Measurements from ENCODE around the gene HACL1. TPM values are rescaled to one million over a fixed set of nuclear protein-coding genes. Genes with fewer than 3 reads are reported as not detected.
"Not testable (repeated sequence)": the region's sequence is repeated elsewhere in the genome, so short reads cannot be mapped to it uniquely, and the experiment has no call there.

HACL1 gene
- total RNA-seq, 1 experiment from 2014 or later: 7.9 TPM

DNA sequence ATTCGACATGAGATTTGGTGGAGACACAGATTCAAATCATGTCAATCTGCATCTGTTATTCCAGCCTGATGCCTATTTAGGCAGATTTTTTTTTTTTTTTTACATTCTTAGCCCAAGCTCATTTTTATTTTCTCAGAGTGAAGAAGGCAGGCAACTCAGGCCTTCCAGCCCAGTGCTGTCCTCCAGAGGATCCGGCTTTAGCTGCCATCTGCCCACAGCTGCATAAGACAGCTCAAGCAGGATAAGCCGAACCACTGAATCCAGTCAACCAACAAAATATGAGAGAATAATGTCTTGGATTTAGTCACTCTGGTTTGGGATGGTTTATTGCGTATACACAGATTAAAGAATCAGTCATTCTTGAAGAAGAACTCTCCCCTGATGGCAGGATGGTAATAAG lies 60.0 kb downstream of the HACL1 start:
- no peak for DNase-seq (ENCODE audit: low read depth)
- in situ Hi-C loops (cut with HindIII; ENCODE audit: low pct_unique_long_range_greater_than_20kb, low sequenced_read_pairs): no loop called here

DNA sequence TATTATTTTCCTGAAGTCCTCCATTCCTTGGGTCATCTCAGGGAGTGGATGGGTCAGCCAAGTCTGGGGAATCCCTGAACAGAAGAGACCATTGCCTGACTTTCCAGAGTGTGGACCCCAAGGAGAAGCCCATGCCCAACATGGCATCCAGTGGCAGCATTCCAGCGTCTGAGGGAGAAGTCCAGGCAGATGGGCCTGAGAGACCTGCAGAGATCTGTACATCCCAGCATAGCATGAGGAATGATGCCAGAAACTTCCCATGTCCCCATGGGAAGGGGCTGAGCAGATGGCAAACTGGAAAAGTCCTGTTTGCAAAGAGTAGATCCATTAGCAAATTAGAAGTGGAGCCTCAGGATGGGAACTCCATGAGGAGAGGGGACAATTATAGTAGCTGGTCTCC lies 62.3 kb downstream of the HACL1 start:
- in situ Hi-C loops (cut with HindIII; ENCODE audit: low pct_unique_long_range_greater_than_20kb, low sequenced_read_pairs): no loop called here
- DNase-seq (ENCODE audit: low read depth): no peak

DNA sequence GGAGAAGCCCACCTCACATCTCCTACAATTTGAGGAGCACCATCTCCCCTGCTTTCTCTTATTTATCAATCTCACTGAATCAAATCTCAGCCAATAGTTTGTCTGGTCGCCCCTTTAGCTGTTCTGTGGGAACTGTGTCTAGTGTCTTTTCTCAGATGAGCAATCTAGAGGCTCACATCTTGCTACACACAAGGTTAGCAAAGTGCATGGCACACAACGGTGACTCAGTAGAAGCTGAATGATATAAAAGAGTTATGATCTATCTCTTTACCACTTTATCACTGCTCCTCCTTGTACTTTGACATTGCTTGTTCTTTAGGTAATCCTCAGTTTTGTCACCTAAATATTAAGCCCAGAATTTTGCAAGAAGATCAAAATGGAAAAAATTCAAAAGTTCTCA lies 63.0 kb downstream of the HACL1 start:
- in situ Hi-C loops (cut with HindIII; ENCODE audit: low pct_unique_long_range_greater_than_20kb, low sequenced_read_pairs): no loop called here
- DNase-seq (ENCODE audit: low read depth): no peak

DNA sequence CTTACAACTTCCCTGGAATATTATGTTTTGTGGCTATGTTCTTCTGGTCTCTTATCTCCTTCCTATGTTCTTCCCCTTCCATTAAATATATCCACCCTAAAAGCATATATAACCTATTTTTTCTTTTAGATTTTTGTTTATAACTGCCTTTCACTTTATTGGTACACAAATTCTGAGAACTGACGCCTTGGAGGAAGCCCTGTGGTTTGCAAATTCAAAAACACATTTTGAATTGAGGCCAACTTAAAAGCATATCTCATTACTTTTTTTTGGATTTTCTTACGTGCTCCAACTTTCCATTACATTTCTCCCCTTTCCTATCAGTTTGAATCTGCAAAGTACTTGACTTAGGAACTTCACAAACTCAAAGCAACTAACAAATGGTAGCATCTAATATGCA lies 64.5 kb downstream of the HACL1 start:
- in situ Hi-C loops (cut with HindIII; ENCODE audit: low pct_unique_long_range_greater_than_20kb, low sequenced_read_pairs): no loop called here
- DNase-seq (ENCODE audit: low read depth): no peak

DNA sequence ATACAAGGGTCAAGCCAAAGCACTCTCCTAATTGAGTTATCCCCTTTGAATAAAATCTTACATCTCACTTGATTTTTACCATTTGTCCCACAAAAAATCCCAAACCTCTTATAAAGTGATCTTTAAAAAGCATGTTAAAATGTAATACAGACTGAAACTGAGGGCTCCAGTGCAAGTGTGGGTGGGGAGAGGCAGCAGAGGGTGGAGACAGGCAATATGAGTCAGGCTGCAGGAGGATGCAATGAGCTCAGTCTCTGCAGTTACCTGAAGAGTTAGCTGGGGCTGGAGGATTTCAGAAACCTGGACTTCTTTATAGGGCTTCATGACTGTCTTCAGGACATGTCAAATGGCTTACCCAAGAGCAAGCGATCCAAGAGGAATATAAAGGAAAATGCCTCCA lies 65.6 kb downstream of the HACL1 start:
- DNase-seq (ENCODE audit: low read depth): no peak
- in situ Hi-C loops (cut with HindIII; ENCODE audit: low pct_unique_long_range_greater_than_20kb, low sequenced_read_pairs): no loop called here

DNA sequence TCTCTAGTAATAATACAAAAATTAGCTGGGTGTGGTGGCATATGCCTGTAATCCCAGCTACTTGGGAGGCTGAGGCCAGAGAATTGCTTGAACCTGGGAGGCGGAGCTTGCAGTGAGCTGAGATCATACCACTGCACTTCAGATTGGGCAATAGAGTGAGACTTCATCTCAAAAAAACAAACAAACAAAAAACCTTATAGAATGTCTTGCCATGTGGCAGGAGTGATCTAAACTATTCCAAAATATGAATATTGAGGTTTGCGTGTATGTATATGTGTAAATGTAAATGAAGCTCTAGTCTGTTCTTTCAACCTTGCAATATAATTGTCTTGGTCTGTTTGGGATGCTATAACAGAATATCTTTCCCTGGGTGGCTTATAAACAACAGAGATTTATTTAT lies 68.8 kb downstream of the HACL1 start:
- in situ Hi-C loops (cut with HindIII; ENCODE audit: low pct_unique_long_range_greater_than_20kb, low sequenced_read_pairs); DNase-seq (ENCODE audit: low read depth): not testable (repeated sequence)

DNA sequence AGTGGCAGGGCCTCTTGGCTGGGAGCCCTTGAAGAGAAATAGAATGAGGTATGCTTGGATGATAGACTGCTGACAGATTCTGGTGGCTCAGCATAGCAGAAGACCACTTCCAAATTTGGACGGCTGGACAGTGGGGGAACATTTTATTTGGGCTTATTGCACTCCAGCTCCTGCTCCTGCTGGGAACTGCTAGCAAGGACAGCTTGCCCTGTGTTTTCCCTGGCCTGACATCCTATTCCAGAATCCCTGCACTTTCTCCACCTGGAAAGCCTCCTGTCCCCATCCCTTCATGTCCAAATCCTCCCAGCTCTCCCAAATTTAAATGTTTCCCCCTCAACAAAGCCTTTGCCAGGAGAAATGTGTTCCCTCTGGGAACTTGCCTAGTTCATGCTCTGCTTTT lies 70.0 kb downstream of the HACL1 start:
- in situ Hi-C loops (cut with HindIII; ENCODE audit: low pct_unique_long_range_greater_than_20kb, low sequenced_read_pairs): no loop called here
- no peak for DNase-seq (ENCODE audit: low read depth)

DNA sequence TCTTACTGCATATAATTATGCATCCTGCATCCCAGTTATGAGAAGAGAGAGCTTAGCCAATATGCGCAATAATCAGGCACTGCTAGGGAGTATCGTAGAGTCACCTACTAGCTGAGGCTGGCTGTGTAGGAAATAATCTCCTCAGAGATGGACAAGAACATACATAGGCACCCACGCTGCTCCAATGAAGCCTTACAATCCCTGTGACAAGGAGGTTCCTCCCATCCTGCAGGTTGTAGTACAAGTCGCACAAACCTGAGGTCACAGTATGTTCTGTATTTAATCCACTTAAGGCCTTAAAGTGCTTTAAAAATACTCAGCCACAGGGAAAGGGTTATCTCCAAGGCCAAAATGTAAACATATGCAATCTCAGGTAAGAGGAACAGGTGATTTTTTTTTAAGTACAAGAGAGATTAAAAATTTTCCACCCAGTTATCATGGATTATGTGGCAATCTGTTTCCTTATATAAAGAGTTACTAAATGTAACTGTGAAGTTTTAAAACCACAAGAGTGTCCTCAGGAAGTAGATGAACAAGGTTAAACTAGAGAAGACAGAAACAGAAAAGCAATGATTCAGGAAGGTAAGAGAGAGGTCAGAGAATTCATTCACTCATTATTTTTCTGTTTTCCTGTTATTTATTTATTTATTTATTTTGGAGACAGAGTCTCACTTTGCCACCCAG lies 72.4 kb downstream of the HACL1 start:
- no peak for DNase-seq (ENCODE audit: low read depth)
- in situ Hi-C loops (cut with HindIII; ENCODE audit: low pct_unique_long_range_greater_than_20kb, low sequenced_read_pairs): no loop called here

DNA sequence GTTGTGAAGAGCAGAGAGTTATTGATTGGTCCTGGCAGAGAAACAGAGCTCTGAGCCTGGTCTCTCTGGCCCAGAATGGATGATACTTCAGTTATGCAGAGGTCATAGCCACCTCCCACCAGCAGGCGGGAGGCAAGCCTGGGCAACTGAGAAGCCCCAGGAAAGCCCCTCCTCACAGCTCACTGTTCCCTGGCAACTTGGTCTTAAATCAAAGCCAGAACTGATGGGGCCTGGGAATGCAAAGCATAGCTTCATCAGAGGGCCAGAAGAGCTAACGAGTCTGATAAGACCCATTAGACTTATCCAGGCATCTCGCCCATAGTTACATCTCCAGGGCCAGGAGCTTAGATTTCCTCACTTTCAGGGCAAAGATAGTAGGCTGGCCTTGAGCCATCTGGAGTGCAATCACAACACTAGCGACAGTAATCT lies 74.3 kb downstream of the HACL1 start:
- in situ Hi-C loops (cut with HindIII; ENCODE audit: low pct_unique_long_range_greater_than_20kb, low sequenced_read_pairs): no loop called here
- DNase-seq (ENCODE audit: low read depth): no peak

DNA sequence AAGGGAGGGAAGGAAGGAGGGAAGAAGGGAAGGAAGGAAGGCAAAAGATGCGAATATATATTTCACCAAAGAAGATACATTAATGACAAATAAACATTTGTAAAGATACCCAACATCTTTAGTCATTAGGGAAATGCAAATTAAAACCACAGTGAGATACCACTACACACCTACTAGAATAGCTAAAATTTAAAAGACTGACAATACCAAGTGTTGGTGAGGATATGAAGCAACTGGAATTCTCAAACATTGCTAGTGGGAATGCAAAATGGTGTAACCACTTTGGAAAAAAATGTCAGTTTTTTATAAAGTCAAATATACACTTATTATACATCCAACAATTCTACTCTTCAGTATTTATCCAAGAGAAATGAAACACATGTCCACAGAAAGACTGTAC lies 75.6 kb downstream of the HACL1 start:
- in situ Hi-C loops (cut with HindIII; ENCODE audit: low pct_unique_long_range_greater_than_20kb, low sequenced_read_pairs): no loop called here

DNA sequence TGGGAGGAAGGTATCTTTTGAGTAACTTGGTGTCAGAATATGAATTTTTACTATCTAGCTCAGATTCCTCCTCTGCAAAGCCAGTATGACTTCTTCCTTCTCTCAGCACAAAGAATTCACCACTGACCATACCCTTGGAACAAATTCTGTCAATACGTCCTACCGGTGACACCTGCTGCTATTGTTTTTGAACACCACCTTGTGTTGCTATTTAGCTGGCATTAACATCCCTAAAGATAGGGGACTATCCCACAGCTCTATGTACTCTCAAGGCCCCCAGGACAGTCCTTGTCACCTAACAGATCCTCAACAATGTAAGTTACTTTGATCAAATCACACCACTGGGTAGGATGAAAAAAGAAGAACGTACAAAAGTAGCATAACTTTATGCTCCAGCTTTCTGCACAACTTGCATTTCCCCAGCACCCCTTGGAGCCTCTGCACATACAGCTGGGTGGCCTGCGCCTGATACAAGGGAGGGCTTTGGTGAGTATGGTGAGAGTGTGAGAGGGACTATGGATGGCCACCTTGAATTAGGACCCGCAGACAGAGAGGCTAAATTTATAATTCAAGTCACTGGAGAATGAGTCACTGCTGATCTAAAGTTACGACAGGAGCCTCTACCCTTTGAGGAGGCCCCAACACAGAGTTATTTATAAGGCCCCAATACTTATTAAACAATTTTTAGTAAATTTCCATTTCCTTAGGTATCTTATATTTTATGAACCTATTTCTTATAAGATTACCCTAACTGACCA lies 77.5 kb downstream of the HACL1 start:
- no peak for DNase-seq (ENCODE audit: low read depth)
- in situ Hi-C loops (cut with HindIII; ENCODE audit: low pct_unique_long_range_greater_than_20kb, low sequenced_read_pairs): no loop called here

More for the DNA sequence above, 75.6 kb downstream of the HACL1 start:
- no peak for DNase-seq (ENCODE audit: low read depth)

DNA sequence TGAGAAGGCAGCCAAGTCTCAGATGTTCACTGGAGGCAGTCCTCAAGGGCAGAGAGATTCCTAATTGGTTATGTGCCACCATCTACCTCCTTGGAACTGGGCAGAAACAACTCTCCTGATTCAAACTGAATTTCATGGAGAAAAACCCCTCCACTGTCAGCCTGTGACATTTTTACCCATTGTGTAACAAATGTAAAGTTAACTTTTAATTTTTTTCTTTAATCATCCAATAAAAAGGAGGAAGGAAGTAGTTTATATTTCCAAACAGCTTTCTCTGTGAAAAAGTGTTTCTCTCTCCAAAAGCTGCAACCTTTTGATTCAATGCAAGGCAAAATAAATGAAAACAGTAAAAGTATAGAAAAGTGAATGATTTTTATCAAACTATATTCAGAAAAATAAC lies 79.4 kb downstream of the HACL1 start:
- in situ Hi-C loops (cut with HindIII; ENCODE audit: low pct_unique_long_range_greater_than_20kb, low sequenced_read_pairs): no loop called here
- DNase-seq (ENCODE audit: low read depth): no peak

DNA sequence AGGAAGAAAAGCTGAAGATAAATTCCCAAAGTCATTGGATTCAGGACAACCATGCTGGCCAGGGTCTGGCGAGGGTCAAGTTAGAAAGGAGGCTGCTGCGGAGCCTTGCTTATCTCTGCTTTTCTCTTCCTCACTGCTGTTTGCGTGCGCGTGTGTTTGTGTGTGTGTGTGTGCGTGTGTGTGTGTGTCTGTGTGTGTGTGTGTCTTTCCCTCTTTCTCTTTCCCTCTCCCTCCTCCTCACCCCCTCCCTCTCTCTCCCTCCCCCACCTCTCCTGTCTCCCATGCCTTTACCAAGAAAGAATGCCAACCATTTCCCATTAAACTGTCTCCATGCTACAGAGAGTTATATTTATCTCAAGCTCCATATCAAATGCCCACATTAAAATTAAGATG lies 79.8 kb downstream of the HACL1 start, which contains the start of gene COLQ:
TSS of gene COLQ (minus strand) at position 134 of the 393 bp plus-strand sequence. CDS start at position 53, 81 bp downstream.
- DNase-seq (ENCODE audit: low read depth): no peak
- in situ Hi-C loops (cut with HindIII; ENCODE audit: low pct_unique_long_range_greater_than_20kb, low sequenced_read_pairs): no loop called here

DNA sequence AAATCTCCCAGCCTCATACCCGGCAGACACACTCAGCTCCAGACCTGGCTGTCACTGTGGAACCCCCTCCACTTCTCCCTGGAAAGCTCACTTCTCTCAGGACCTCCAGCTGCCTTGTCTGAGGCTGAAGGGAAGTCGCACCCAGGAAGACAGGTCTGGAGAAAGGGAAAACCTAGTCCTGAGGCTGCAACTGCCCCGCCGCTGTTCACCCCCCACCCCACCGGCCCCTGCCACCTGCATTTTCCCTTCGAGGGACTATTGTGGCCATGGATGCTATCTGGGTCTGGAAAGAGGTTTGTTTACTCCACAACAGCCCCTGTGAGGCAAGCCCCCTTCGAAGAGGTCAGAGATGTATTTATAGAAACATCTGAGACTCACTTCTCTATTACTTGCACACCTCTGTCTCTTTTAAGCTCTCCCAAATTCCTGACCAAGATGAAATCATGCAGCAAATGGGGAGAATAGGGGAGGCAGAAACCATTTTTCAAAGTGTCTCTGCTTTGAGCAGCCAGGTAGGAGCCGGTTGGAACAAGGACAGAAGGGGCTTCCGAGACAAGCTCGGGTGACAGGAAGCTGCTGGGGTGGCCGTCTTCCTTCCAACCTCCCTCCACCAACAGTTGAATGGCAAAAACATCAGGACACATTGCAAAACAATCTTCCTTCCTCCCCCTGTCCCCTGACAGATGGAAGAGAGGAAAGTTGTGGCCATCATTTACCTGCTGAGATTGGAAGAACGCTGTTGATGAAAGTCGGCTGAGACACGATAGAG lies 80.4 kb downstream of the HACL1 start:
- in situ Hi-C loops (cut with HindIII; ENCODE audit: low pct_unique_long_range_greater_than_20kb, low sequenced_read_pairs): no loop called here
- no peak for DNase-seq (ENCODE audit: low read depth)

DNA sequence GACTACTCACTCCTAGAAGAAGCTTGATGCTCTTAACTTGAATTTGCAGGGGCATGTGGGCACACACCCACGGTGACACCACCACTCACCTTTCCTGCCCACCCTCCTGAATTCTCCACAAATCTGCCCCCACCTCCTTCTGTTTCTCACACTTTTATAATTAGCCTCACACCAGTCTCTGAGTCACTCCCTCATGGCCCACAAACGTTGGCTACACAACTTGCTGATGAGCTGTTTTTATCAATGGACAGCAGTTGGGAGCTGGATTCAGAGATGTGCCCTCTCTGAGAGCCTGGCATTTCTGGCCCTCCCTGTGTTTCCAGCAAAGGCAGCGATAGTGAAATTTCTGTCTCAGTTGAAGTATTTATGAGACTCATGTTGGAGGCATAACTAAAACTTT lies 81.2 kb downstream of the HACL1 start:
- in situ Hi-C loops (cut with HindIII; ENCODE audit: low pct_unique_long_range_greater_than_20kb, low sequenced_read_pairs): no loop called here
- DNase-seq (ENCODE audit: low read depth): no peak

DNA sequence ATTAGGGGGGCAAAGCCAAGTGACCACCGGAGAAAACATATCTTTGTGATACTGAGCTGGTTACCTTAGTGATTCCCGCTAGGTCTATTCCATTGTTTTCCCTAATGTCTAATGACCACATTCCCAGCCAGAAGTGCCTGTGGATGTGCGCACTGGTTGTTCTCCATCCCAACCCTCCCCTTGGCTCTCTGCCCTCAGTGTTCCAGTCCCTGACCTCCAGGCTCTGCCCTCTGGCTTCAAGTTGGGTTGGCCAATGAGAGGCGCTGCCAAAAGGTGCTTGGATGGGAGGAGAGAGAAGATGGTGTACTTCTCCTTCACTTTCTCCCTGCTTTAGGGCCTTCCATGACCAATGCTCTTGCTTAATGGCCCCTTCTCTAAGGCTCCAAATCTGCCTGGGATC lies 82.3 kb downstream of the HACL1 start:
- DNase-seq (ENCODE audit: low read depth): no peak
- in situ Hi-C loops (cut with HindIII; ENCODE audit: low pct_unique_long_range_greater_than_20kb, low sequenced_read_pairs): no loop called here

DNA sequence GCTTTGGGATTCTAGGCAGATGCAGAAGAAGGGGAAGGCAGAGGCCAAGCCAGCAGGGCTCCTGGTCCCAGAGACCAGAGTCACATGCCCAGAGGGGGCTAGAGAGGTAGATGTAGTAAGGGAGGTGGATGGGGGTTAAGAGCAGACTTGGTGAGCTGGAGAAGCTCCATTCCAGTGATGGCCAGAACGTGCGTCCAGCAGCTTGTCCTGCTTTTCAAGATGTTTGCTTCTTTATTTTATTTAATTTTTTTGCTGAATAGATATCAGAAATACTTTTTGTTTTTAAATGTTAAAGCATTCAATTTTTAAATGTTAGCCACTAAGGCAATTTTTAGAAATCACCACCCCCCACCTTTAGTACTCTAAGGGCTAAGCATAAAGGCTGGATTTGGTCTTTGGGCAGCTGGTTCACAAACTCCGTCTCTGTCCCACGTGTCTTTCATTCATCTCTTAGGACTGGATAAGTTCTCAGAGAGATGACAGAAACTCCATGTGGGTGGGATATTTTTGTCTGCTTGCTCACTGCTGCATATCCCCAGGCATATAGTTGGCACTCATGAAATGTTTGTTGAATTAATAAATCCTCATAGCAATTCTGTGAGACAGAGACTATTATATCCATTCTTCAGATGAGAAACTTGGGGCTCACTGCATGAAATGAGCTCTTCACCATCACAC lies 86.6 kb downstream of the HACL1 start:
- no peak for DNase-seq (ENCODE audit: low read depth)
- in situ Hi-C loops (cut with HindIII; ENCODE audit: low pct_unique_long_range_greater_than_20kb, low sequenced_read_pairs): no loop called here

DNA sequence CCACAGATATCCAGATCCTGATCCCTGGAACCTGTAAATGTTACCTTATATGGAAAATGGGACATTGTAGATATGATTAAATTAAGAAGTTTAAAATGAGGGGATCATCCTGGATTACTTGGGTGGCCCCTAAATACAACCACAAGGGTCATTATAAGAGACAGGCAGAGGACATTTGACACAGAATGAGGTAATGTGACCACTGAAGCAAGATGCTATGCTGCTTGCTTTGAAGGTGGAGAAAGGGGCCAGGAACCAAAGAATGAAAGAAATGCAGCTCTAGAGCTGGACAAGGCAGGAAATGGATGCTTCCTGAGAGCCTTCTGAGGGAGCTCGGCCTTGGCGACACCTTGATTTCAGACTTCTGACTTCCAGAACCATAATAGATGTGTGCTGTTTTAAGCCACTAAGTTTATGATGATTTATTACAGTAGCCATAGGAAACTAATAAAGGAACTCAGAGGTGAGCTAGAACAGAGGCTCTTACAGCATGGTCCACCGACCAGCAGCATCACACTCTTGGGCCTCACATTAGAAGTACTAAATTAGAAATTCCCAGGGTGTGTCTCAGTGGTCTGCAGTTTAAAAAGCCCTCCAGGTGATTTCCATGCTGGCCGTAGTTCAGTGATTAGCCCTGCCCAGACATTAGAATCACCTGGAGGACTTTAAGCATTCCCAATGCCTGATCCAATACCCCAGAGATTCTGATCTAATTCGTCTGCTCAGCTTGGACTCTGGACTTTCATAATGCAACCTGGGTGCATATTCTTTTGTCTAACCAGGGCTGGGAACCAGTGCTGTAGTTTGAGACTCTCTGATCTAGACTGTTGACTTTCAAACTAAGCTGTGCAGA lies 87.3 kb downstream of the HACL1 start:
- DNase-seq (ENCODE audit: low read depth): no peak
- in situ Hi-C loops (cut with HindIII; ENCODE audit: low pct_unique_long_range_greater_than_20kb, low sequenced_read_pairs): no loop called here

All from Caki2 (cell line).